OCI-M1 (cell line): ENCODE measurements around the gene EPHA4.

Source experiments
- DNase-seq: peaks from one replicate; lab custom pipeline; 2025; lab: John Stamatoyannopoulos, UW

Gene EPHA4

DNA sequence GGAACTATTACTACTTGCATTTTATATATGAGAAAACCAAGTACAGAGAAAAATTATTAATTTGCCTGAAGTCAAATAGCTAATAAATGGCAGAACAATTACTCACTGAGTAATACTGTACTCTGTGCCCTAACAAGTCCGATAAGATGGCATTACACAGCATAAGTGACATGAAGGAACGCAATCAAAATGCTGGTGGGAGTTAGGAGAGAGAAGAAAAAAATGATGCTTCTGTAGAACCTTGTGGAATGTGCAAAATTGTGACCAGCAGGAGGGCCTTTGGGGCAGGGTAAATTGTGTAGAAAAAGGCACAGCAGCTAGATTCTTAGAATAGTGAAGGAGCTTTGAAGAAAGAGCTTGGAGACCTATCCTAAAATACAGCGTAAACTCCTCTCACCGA is 32.9 kb downstream of the EPHA4 start:
- DNase-seq, result no peak

GRCh38 chr2:221535824-221536223 is 36.3 kb downstream of the EPHA4 start:
- DNase-seq, result no peak

DNA sequence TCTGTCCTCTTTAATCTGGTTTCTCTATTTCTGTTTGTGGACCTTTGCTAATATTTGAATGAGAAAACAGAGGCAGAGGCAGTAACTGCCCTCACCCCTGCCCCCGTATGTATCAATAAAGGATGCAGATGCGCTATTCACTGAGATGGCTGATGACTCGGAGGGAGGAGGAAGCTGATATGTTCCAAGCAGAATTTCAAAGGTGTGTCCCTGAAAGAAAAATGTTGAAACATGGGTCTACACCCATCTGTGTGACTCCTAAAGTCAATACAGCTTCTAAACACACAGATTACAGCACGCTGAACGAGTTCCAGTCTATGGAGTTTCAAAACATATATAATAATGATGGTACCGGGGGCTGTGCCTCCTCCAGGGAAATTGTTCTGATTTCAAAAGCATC is 38.8 kb downstream of the EPHA4 start:
- no peak for DNase-seq

DNA sequence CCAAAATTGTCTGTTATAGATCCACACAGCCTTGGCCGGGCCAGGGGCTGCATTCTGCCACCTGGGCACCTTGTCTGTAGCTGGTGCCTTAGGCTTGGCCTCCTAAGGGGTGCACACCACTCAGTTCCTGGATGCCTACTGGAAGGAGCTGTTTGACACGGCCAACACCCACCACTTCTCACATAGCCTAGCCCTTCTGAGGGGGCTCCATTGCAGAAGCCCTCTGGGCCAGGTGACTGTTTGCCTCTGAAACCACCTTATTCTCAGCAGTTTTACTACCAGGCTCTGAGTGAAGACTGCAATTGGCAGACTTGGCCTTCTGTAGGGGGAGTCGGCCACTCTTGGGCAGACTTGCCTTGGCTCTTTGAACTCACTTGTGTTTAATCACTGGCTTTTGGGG is 39.5 kb downstream of the EPHA4 start:
- no peak for DNase-seq

DNA sequence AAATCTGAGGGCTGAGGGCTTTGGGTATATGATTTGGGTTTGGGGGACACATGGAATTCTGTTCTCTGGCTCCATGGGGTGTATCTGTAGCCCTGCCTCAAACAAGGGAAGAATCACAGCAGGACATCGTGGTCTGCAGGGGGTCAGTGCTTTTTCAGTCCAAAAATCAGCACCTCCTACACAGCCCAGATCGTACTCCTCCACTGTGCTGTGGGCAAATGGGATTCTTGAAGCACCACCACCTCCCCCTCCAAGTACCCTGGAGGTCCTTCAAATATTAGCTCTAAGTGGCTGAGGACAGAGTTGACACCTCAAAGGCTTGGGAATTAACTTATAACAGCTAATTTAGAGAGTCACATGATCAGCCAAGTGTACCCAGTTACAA is 41.5 kb downstream of the EPHA4 start:
- DNase-seq, result no peak

DNA sequence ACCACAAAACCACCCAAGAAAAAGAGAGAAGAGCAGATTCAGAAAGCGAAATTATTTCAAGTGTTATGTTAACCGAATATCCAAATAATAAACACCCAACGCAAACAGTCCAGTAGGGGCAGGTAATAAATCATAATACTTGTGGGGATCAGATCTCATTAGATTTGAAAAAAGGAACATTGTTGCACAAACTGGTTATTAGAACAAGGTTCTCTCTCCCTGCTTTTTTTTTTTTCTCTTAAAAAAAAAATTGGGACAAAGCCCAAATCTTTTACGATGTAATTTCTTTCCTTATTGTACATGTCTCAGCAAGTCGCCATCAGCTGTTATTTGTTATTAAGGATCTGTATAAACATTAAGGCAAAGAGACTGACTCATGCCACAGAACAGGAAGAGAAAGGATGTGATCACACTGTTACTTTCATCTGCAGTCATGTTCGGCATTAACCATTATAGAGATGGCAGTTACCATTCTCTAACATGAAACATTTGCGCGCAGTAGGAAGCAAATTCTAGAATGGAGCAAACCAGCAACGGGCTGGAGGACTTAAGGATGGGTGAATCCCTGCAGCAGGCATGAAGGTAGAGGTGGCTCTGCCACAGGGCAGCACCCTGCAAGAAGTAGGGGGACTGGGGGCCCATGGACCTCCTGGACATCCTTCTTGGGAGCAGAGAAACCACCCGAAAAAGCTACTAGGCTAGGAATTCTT is 42.0 kb downstream of the EPHA4 start:
- no peak for DNase-seq

DNA sequence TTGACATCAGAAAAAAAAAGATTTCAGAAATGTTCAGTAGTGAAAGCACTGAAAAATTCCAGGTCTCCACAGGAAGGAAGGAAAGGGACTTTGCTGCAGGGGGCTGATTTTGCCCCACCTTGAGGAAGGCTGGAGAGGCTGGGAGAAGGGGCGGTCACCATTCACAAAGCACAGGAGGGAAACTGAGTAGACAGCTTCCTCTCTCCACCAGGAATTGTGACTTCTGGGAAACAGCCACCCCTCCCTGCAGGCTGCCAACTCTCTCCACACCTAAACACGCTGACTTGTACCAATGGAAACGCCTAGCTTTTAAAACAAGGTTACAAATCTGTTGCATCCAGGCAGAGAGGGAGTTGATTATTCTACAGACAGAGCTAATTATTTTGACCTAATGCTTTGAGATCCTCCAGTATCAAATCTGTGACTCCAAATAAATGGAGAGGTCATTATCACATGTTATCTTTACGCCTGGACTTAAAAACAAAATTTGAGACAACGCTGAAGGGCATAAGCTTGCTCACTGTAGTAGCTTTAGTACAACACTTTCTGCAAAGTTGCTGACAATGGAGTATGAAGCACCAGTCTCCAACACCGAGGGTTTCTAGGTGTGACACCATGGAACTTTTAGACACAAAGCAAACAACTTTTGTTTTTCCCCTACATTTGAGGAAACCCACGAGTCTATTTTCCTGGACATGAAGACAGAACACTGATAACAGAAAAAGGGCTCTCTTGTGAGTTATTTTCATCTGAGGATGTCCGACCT is 42.7 kb downstream of the EPHA4 start:
- DNase-seq, result no peak

DNA sequence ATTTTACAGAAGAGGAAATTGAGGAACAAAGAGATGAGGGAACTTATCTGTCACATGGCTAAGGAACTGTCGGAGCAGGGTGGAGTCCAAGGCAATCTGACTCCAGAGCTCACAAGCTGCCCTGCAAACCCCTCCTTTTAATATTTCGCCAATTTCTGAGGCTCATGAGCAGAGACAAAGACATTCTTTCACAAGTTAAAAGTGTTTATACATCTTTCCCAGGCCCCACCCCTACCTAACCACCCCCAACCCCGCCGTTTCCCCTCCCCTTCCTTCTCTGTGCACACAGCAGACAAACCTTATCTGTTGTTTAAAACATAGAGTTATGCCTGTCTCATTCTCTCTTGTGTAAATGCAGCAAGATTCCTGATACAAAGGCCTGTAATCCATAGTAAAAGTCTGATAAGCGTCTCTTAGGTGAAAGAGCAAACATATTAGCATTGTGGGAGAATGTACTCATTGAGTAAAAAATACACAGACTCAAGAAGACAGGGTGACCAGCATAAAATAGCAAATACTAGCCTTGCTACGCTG is 44.3 kb downstream of the EPHA4 start:
- DNase-seq, result no peak

DNA sequence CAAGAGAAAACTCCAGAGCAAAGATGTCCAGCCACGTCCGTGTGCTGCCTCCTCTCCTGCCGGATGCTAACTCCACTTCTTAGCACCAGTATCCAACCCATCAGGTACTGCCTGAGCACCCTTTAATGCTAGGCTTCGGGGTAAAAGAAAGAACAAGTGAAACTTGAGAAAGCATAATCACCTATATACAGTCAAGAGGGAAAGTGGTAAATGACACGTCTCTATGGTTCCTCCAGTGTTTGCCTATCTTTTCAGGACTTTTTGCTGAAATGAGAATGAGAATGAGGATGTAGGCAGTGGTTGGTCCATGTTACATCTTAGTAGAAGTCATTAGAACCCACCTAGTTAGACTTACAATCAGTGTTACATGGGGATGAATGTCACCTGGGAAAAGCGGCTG is 47.9 kb downstream of the EPHA4 start:
- no peak for DNase-seq

- no peak for DNase-seq
Observed at GRCh38 chr2:221521233-221521845, 50.8 kb downstream of the EPHA4 start.

DNA sequence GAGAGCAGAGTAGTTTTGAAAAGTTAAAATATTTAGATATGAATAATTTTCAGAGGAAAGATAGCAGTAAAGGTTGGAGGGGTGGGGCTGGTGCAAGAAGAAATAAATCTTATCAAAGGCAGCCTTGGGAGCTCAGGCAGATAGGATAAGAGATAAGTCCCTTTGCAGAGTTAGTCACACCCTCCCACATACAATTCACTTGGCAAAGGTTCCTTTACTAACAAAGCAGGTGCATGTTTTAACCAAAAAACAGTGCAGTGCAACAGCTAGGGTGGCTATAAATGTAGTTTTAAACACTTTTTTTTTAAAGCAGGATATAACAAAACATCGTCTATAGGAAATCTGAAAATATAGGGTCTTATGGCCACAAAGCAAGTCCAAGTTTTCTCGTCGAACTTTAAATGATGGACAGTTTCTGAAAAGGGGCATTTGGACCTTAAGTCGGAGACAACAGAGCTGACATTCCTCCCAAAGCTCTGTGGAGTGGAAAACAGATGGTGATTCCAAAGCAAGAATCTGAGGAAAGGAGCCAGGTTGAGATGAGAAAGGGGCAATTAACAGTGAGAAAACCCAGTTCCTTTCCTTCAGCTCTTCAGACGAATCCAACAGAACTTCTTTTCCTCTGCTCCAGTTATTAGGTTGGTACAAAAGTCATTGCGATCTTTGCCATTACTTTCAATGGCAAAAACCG is 53.0 kb downstream of the EPHA4 start:
- no peak for DNase-seq

DNA sequence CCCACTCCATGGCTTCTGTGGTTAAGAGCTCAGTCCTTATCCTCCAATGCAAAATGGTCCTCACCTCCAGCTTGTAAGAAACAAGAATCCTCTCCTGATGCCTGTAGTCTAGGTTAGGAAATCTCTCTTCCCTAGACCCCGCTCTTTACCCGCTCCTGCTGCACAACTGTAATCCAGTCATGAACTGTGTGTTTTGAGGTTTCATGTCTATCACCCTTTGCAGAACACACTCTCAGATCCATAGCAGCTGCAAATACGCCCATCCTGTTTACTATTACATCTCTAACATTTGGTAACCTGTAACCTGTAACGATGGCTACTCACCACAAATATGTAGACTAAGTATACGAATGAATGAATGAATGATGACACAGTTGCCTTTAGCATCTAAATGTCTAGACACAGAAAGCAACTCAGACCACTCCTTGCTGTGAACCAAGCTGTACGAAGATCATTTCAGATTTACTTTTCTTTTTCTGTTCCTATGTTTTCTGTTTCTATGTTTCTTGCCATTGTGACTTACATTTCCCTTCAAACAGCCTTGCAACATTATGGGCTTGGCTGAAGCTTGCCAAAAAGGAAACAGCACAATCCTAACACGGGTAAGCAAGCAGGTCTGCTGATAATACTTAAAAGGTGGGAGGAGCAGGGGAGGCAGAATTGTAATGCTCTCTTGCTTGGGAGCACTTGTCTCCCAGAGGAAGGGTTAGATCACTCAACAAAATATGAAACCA is 53.7 kb downstream of the EPHA4 start:
- DNase-seq, result peak; percentile 12

DNA sequence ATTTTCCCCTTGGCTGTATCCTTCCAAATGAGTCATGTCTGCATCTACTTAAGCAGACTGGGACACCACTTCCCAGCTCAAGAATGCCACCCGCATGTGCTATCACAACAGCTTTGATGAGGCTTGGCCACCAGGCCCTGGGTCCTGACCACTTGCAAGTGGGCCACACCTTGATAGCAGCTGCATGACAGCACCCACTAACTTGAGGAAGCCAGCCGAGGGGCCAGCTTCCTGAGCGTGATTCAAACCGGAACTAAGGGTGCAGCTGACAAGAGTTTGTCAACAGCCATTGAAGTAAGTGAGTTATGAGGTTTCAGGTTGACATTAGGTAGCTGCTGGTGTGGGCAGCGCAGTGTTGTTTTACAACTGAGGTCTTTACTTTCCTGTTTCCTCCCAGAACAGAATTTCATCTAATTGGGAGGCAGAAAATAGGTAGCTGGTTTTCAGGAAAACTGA is 54.4 kb downstream of the EPHA4 start:
- no peak for DNase-seq

DNA sequence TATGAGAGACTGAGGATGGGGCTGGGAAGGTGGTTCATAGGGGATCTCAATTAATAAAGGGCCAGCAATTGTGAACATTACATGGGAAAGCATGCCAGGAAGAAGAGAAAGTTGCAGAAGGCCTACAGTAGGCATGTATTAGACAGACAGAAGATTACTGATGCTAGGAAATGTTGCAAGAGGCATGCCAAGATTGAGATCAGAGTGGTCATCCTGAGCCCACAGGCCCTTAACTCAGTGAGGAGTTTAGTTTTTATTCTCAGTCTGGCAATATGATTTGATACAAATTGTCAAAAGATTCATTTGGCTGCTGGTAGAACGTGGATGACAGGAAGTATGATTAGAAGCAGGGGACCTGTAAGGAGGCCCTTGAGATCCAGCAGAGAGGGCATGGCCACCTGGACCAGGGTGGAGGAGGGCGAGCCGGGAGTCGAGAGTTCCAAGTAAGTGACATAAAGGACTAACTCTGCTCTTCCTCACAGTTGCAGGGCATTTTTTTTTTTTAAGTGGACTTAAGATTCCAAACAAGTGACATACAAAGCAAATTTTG is 54.9 kb downstream of the EPHA4 start:
- DNase-seq, result no peak

DNA sequence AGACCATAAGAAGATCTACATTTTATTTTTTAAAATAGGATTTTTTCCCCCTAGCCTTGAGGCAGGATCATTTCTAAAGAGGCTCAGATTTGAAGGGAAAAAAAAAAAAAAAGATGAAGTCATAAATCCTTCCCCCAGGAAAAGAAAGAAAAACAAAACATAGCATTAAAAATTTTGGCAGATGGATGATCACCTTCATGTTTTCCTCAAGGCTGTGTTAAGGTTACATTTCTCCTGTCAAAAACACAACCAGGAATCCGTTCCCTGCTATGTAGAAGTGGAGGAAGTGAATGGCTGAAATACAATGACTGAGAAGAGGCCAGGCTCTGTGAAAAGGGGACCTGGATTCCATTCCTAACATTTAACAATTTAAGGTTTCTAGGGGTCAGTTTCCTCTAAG is 56.2 kb downstream of the EPHA4 start:
- no peak for DNase-seq

DNA sequence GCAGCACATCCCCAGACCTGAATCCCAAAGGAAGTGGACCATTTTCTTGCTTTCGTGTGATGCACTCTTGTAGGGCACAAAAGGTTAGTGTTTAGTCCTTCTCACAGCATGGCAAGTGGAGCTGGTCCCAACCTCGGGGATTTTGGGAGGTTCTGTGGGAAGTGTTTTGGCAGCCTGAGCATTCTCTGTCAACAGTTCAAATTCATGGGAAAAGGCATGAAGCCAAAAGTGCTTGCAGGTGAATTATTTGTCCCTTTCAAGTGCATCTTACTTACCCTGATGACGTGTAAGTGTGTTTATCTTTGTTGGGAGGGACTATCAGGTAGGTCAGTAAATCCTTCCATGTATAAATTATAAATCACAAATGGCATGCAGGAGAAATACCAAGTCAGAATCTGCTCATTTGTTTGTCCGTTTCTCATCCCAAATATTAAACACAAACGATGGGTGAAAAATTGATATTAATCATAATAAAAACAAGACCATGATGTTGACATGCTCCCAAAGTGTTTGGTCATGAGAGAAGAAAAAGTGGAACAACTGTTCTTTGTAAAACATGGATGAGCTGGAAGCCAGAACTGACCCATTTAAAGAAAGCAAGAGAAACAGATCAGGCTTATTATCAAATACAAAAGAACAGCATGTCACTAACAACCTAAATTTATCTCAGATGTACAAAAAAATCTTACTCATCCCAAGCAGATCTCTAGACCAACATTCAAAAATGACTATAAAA is 57.6 kb downstream of the EPHA4 start:
- DNase-seq, result no peak

GRCh38 chr2:221513232-221513631 is 58.9 kb downstream of the EPHA4 start:
- no peak for DNase-seq

DNA sequence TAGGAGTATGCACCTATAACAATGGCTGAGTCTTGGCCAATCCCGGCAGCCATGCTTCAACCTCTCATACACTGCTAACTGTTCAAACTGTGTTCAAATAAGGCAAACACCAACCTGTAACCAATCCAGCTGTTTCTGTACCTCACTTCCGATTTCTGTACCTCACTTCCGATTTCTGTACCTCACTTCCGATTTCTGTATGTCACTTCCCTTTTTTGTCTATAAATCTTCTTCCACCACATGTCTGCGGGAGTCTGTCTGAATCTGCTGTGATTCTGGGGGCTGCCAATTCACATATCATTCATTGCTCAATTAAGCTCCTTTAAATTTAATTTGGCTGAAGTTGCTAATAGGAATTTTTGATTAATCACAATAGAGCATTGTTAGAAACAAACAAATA is 60.8 kb downstream of the EPHA4 start:
- peak; percentile 14 for DNase-seq

DNA sequence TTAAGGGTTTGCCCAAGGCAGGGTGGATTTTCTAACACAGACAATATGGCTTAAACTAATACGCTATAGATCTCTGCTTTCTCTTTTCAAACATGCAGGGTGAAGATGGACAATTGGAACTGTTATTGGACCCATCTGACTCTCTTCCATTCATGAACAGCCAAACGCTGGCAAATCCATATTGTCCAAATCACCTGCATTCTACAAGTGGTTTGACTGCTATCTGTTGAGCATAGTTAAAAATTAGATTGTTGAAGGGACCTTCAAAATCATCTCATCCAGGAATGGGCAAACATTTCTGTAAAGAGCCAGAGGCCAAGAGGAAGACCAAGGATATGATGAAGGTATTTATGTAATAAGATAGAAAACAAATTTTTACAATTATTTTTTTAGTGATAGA is 65.6 kb downstream of the EPHA4 start:
- DNase-seq, result no peak

DNA sequence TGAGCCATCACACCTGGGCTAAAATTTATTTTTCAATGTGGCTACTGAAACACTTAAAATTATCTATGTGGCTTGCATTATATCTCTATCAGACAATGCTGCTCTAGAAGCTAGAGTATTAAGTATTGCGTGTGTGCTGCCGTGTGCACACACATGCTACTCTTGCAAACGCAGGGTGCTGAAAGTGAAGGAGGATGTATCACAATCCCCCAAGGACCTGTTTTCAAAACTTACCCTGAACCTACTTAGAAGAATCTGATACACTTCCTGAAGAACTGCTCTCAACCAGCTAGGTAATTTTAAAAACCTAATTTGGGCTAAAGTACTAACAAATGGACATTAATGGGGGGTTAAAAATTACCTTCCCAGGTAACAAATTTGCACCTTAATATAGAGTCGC is 66.5 kb downstream of the EPHA4 start:
- DNase-seq, result no peak

- DNase-seq, result no peak
Observed at GRCh38 chr2:221504905-221505304, 67.2 kb downstream of the EPHA4 start.
